HCT116 (cell line): ENCODE measurements around the gene NONO. TPM values are rescaled to one million over a fixed set of nuclear protein-coding genes. Genes with fewer than 3 reads are reported as not detected.

Experiments
- ATAC-seq: fragments of 200-7000 bp; cut with Tn5 transposase; 2 replicates; pipeline ENCODE4 v1.9.1; 2020; ENCODE audit warnings: mild to moderate bottlenecking, moderate library complexity
- BruUV-seq: library from RNA; stranded (reverse); fragments of 400-500 nt; replicated peaks from 2 replicates; lab custom pipeline; 2021; lab: Mats Ljungman, UMichigan
- CTCF ChIA-PET: fragments of 300-600 bp; sonication (Branson Sonifier 250); formaldehyde crosslinking; loops from one replicate; lab custom pipeline; 2021; ENCODE audit warnings: antibody characterized with exemption; lab: Charles Lee
- POLR2A ChIA-PET: fragments of 300-600, 350-600 bp; sonication (Branson Sonifier 250); formaldehyde crosslinking; loops from one replicate; lab custom pipeline; 2021; ENCODE audit warnings: antibody characterized with exemption; lab: Charles Lee
- RAD21 ChIA-PET, 2 experiments: fragments of 300-600 bp; sonication (Branson Sonifier 250); formaldehyde crosslinking; loops; one replicate each; lab custom pipeline; 2023; ENCODE audit warnings: low total read pairs in 2 of 2; ENCODE audit not compliant: uncharacterized antibody in 2 of 2, unreplicated experiment in 2 of 2, low non-redundant PET in 1 of 2; lab: Charles Lee
- DNase-seq: peaks from one replicate; pipeline ENCODE4 v3.0.0-alpha.2; 2010; ENCODE audit warnings: low read depth, low spot score
- H2AFZ ChIP-seq: fragments of 200-600 bp; shearing (Covaris generic), sonication (generic); 2 replicates; pipeline ENCODE4 v1.6.1; 2017; ENCODE audit warnings: low read depth, mixed run types, mixed read lengths, antibody characterized with exemption, low read length; ENCODE audit not compliant: poor library complexity, severe bottlenecking
- H3K27ac ChIP-seq: 2 replicates; pipeline ENCODE4 v1.5.1; 2012; ENCODE audit warnings: low read depth, low read length
- H3K27me3 ChIP-seq: fragments of 200-600 bp; sonication (generic); 2 replicates; pipeline ENCODE4 v1.6.1; 2016; ENCODE audit warnings: mixed run types, low read length, mixed read lengths; ENCODE audit not compliant: insufficient read depth
- H3K36me3 ChIP-seq, 2 experiments: fragments of 200-500 bp in 1 of 2; fragments of 200-600 bp in 1 of 2; sonication (Bioruptor generic) in 1 of 2; sonication (generic) in 1 of 2; 2 replicates each; pipeline versions ENCODE4 v1.5.1 to v1.6.1; 2014 to 2016; ENCODE audit warnings: low read length in 2 of 2, inconsistent platforms in 1 of 2, mixed read lengths in 1 of 2, mixed run types in 1 of 2; ENCODE audit not compliant: insufficient read depth in 2 of 2, control insufficient read depth in 1 of 2
- H3K4me1 ChIP-seq, 2 experiments: fragments of 200-600 bp in 1 of 2; sonication (generic) in 1 of 2; 2 replicates each; pipeline versions ENCODE4 v1.5.1 to v1.6.1; 2012 to 2017; ENCODE audit warnings: low read length in 2 of 2, inconsistent platforms in 1 of 2, mild to moderate bottlenecking in 1 of 2, mixed read lengths in 1 of 2, mixed run types in 1 of 2, moderate library complexity in 1 of 2; ENCODE audit not compliant: insufficient read depth in 2 of 2, control insufficient read depth in 1 of 2
- H3K4me2 ChIP-seq: fragments of 200-600 bp; sonication (generic); 2 replicates; pipeline ENCODE4 v1.6.1; 2017; ENCODE audit warnings: mixed run types, low read length, mixed read lengths
- H3K4me3 ChIP-seq, 2 experiments: fragments of 200-600 bp in 1 of 2; sonication (generic) in 1 of 2; replicated peaks in 1 of 2; 2 replicates each; pipeline ENCODE4 v1.5.1; 2011 to 2016; ENCODE audit warnings: low read length in 2 of 2, control low read depth in 1 of 2, low read depth in 1 of 2, mild to moderate bottlenecking in 1 of 2, mixed read lengths in 1 of 2, mixed run types in 1 of 2
- H3K79me2 ChIP-seq: fragments of 200-600 bp; sonication (generic); 2 replicates; pipeline ENCODE4 v1.6.1; 2017; ENCODE audit warnings: mild to moderate bottlenecking, mixed run types, low read length, moderate library complexity, mixed read lengths; ENCODE audit not compliant: insufficient read depth
- H3K9ac ChIP-seq: fragments of 200-600 bp; sonication (generic); 2 replicates; pipeline ENCODE4 v1.6.1; 2016; ENCODE audit warnings: low read length, mixed read lengths
- H3K9me2 ChIP-seq: fragments of 200-600 bp; sonication (generic), shearing (Covaris generic); 2 replicates; pipeline ENCODE4 v1.6.1; 2017; ENCODE audit warnings: mixed run types, mild to moderate bottlenecking, moderate library complexity; ENCODE audit not compliant: insufficient read depth
- H3K9me3 ChIP-seq, 2 experiments: fragments of 200-500 bp in 1 of 2; fragments of 200-600 bp in 1 of 2; sonication (Bioruptor generic) in 1 of 2; sonication (generic) in 1 of 2; 2 replicates each; pipeline ENCODE4 v1.6.1; 2014 to 2017; ENCODE audit warnings: low read length in 2 of 2, mixed read lengths in 2 of 2, inconsistent platforms in 1 of 2, low read depth in 1 of 2, mild to moderate bottlenecking in 1 of 2, mixed run types in 1 of 2, moderate library complexity in 1 of 2; ENCODE audit not compliant: control insufficient read depth in 1 of 2, insufficient read depth in 1 of 2
- H4K20me1 ChIP-seq: fragments of 200-600 bp; sonication (generic), shearing (Covaris generic); 2 replicates; pipeline ENCODE4 v1.6.1; 2017; ENCODE audit warnings: mixed run types, mild to moderate bottlenecking, moderate library complexity; ENCODE audit not compliant: insufficient read depth
- CBX3 ChIP-seq: IDR thresholded peaks from 2 replicates; pipeline ENCODE4 v1.6.1; 2012; ENCODE audit warnings: low read depth
- ELF1 ChIP-seq: IDR thresholded peaks from 2 replicates; pipeline ENCODE4 v1.6.1; 2012; ENCODE audit warnings: low read depth, borderline replicate concordance
- EZH2 ChIP-seq: fragments of 200-600 bp; sonication (generic); IDR thresholded peaks from 2 replicates; pipeline ENCODE4 v1.6.1; 2017; ENCODE audit warnings: antibody characterized with exemption, mixed run types
- JUND ChIP-seq: IDR thresholded peaks from 2 replicates; pipeline ENCODE4 v1.6.1; 2012
- SP1 ChIP-seq: IDR thresholded peaks from 2 replicates; pipeline ENCODE4 v1.6.1; 2012; ENCODE audit warnings: low read depth
- SRF ChIP-seq: IDR thresholded peaks from 2 replicates; pipeline ENCODE4 v1.6.1; 2012; ENCODE audit warnings: low read depth
- TCF7L2 ChIP-seq: IDR thresholded peaks from 2 replicates; pipeline ENCODE4 v1.7.0; 2011; ENCODE audit warnings: borderline replicate concordance, inconsistent platforms; ENCODE audit not compliant: insufficient read depth, insufficient read length; ENCODE audit errors: extremely low read depth
- intact Hi-C: fragments of 100-400 bp; cut with micrococcal nuclease; formaldehyde crosslinking; loops from 2 replicates; pipeline ENCODE4 v1.10.0; 2022
- total RNA-seq: library from RNA; stranded (reverse); gene quantifications from one replicate; pipeline ENCODE4 v1.2.1, GENCODE V29; 2021; ENCODE audit not compliant: unreplicated experiment
- TF ChIP-seq, protein P1 (sequence below): IDR thresholded peaks from 2 replicates; pipeline ENCODE4 v1.6.1; 2011; ENCODE audit warnings: mild to moderate bottlenecking, low read length, moderate library complexity; ENCODE audit not compliant: insufficient replicate concordance; ENCODE audit errors: extremely low read depth
- TF ChIP-seq, protein P2 (sequence below), 3 experiments: fragments of 200-600 bp in 1 of 3; sonication (generic) in 1 of 3; IDR thresholded peaks in 2 of 3; conservative IDR thresholded peaks in 1 of 3; 2 replicates each; pipeline ENCODE4 v1.5.1; 2012 to 2017; ENCODE audit warnings: low read depth in 2 of 3, low read length in 2 of 3, antibody characterized with exemption in 1 of 3, borderline replicate concordance in 1 of 3, control low read depth in 1 of 3, mild to moderate bottlenecking in 1 of 3, mixed read lengths in 1 of 3, mixed run types in 1 of 3, moderate library complexity in 1 of 3; ENCODE audit not compliant: insufficient read depth in 1 of 3

Gene NONO
- total RNA-seq, 1 experiment from 2014 or later = 523 TPM

DNA sequence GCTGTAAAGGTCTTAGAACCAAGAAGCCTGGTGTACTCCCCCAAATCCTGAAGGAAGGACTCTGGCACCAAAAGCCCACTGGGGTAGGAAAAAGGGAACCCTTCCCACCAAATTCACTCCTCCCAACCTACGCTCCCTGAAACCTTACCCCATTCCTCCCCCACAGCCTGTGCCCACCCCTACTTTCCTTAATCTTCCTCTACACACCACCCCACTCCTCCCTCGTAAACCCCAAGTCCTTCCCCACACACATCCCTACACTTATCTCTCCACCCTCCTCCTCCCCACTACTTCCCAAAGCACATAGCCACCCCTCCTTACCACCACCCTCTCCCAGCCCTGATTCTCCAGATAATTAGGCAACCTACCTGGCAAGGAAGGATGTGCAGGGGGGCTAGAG is 31.2 kb upstream of the NONO start:
- POLR2A ChIA-PET = no interaction called here
- DNase-seq (no peak), ATAC-seq (no peak)
- H4K20me1 ChIP-seq = no peaks in the 10 kb centered on the region
- peaks cover 13 to 19% of the 10 kb centered on the region in 2 experiments for H3K4me1 ChIP-seq
- no peak overlapping the region for H3K27ac ChIP-seq
- RAD21 ChIA-PET = no interaction called here
- no TSS peak for BruUV-seq
- no peak overlapping the region for H3K9ac ChIP-seq
- H2AFZ ChIP-seq = no peak overlapping the region
- H3K4me2 ChIP-seq = peak overlapping the region; percentile 88; the same call in 1 of the 2 replicates
- no peaks in the 10 kb centered on the region for H3K79me2 ChIP-seq
- intact Hi-C loops = no loop called here
- CTCF ChIA-PET = no interaction called here
- H3K9me3 ChIP-seq = no peaks in the 10 kb centered on the region
- no peaks in the 10 kb centered on the region for H3K27me3 ChIP-seq
- H3K36me3 ChIP-seq = no peaks in the 10 kb centered on the region
- no peaks in the 10 kb centered on the region for H3K9me2 ChIP-seq
- no peak overlapping the region for H3K4me3 ChIP-seq
- TF ChIP-seq SRF (no peak), ELF1 (no peak), SP1 (no peak), EZH2 (no peak), TCF7L2 (no peak)

DNA sequence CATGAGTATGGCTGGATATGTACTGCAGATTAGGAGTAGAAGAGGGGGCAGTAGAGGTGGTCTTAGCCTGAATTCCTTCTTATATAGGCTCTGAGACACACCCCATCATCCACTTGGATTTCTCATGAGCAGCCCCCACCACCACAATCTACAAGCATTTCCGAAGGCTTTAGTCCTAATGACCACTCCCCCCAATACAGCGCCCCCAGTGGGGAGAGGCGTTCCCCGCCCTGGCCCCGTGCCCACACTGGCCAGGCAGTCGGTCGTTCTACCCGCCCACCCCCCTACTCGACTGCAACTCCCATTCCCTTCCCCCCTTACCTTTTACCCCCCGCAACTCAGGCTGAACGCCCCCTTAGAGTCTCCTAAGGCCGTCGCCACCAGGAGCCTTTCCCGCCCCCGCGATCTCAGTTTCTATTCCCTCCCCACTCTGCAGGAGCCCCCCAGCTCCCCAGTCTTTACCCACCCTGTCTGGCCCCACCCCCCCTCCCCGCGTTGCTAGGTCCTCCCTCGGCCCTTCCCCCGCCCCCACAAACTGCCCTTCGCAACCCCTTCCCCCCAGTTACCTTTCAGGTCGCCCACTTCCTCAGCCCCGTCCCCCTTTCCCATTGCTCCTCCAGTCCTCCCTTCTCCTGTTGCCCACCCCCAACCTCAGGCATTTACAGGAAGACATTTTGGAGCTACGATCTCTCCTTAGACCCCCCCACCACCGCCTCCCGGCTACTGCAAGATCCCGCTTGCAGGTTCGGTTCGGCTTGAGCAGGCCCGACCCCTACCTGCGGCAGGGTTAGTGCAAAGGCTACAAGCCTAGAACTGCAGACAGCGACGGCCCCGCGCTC is 30.0 kb upstream of the NONO start:
- POLR2A ChIA-PET = interaction anchor here (1.3 kb wide), 1 partner anchor 30 kb away, joined by 4 read pairs; the partner anchor contains the start of gene NONO
- peak; percentile 4; the same call in 1 of the 2 replicates for ATAC-seq
- no peak overlapping the region for H2AFZ ChIP-seq
- no peaks in the 10 kb centered on the region for H4K20me1 ChIP-seq
- peaks cover 13 to 19% of the 10 kb centered on the region in 2 experiments for H3K4me1 ChIP-seq
- H3K27ac ChIP-seq = peak overlapping the region; percentile 68
- no peak for DNase-seq
- TF ChIP-seq, protein P1, sequence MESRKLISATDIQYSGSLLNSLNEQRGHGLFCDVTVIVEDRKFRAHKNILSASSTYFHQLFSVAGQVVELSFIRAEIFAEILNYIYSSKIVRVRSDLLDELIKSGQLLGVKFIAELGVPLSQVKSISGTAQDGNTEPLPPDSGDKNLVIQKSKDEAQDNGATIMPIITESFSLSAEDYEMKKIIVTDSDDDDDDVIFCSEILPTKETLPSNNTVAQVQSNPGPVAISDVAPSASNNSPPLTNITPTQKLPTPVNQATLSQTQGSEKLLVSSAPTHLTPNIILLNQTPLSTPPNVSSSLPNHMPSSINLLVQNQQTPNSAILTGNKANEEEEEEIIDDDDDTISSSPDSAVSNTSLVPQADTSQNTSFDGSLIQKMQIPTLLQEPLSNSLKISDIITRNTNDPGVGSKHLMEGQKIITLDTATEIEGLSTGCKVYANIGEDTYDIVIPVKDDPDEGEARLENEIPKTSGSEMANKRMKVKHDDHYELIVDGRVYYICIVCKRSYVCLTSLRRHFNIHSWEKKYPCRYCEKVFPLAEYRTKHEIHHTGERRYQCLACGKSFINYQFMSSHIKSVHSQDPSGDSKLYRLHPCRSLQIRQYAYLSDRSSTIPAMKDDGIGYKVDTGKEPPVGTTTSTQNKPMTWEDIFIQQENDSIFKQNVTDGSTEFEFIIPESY = no peak
- TF ChIP-seq ELF1 = no peak
- no peak for TF ChIP-seq JUND
- TF ChIP-seq CBX3 = no peak
- TF ChIP-seq, protein P2, sequence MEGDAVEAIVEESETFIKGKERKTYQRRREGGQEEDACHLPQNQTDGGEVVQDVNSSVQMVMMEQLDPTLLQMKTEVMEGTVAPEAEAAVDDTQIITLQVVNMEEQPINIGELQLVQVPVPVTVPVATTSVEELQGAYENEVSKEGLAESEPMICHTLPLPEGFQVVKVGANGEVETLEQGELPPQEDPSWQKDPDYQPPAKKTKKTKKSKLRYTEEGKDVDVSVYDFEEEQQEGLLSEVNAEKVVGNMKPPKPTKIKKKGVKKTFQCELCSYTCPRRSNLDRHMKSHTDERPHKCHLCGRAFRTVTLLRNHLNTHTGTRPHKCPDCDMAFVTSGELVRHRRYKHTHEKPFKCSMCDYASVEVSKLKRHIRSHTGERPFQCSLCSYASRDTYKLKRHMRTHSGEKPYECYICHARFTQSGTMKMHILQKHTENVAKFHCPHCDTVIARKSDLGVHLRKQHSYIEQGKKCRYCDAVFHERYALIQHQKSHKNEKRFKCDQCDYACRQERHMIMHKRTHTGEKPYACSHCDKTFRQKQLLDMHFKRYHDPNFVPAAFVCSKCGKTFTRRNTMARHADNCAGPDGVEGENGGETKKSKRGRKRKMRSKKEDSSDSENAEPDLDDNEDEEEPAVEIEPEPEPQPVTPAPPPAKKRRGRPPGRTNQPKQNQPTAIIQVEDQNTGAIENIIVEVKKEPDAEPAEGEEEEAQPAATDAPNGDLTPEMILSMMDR (IDR thresholded peaks at IDR 0.05 in 2 of 3, conservative IDR thresholded peaks at IDR 0.05 in 1 of 3; ENCODE audit: borderline replicate concordance in 1 of 3, insufficient read depth in 1 of 3, low read depth in 2 of 3, low read length in 2 of 3) = peak in 2 of 3 experiments; percentile 46 to 53; a peak in 4 of 6 replicates
- RAD21 ChIA-PET = no interaction called here
- no peaks in the 10 kb centered on the region for H3K9me2 ChIP-seq
- H3K9ac ChIP-seq = peak overlapping the region; percentile 76
- intact Hi-C loops = no loop called here
- no peaks in the 10 kb centered on the region for H3K36me3 ChIP-seq
- no peaks in the 10 kb centered on the region for H3K9me3 ChIP-seq
- no peaks in the 10 kb centered on the region for H3K27me3 ChIP-seq
- peak overlapping the region; percentile 78 for H3K4me3 ChIP-seq
- no peaks in the 10 kb centered on the region for H3K79me2 ChIP-seq
- no TSS peak for BruUV-seq
- H3K4me2 ChIP-seq = peak overlapping the region; percentile 88
- CTCF ChIA-PET = interaction anchor here (0.7 kb wide), 1 partner anchor 155 kb away, joined by 3 read pairs; no protein-coding TSS in a partner anchor
